Bronchial epithelial cell (primary cell): ENCODE results near the gene PRKAB1. TPM values are rescaled to one million over a fixed set of nuclear protein-coding genes. Genes with fewer than 3 reads are reported as not detected.
A peak's percentile ranks its signal among the peaks of the same experiment; 100 is the strongest.

Experiments used
- DNase-seq: peaks from one replicate; pipeline ENCODE4 v3.0.0-alpha.2; 2010; ENCODE audit warnings: low read depth
- FAIRE-seq: peaks from 2 replicates; lab custom pipeline; 2011; peaks lifted over from hg19 to GRCh38; lab: Jason Lieb, UNC
- H3K27me3 ChIP-seq: 2 replicates; pipeline ENCODE4 v1.5.1; 2011; ENCODE audit warnings: low read length; ENCODE audit not compliant: control insufficient read depth, insufficient read depth
- H3K36me3 ChIP-seq: 2 replicates; pipeline ENCODE4 v1.5.1; 2011; ENCODE audit warnings: low read length; ENCODE audit not compliant: control insufficient read depth, insufficient read depth
- H3K4me3 ChIP-seq: 2 replicates; pipeline ENCODE4 v1.5.1; 2011; ENCODE audit warnings: mild to moderate bottlenecking, low read depth, low read length, control low read depth
- CTCF ChIP-seq: IDR thresholded peaks from 2 replicates; pipeline ENCODE4 v1.5.1; 2011; ENCODE audit warnings: mild to moderate bottlenecking, moderate library complexity, low read length, control low read depth, inconsistent platforms; ENCODE audit not compliant: insufficient read depth, severe bottlenecking
- total RNA-seq: library from RNA; depleted of rRNA; stranded (reverse); fragments of >200 nt; gene quantifications from 2 replicates; pipeline ENCODE4 v1.2.1, GENCODE V29; 2014

The PRKAB1 gene
- total RNA-seq, 1 donor from 2014 or later: 19.5 TPM

DNA sequence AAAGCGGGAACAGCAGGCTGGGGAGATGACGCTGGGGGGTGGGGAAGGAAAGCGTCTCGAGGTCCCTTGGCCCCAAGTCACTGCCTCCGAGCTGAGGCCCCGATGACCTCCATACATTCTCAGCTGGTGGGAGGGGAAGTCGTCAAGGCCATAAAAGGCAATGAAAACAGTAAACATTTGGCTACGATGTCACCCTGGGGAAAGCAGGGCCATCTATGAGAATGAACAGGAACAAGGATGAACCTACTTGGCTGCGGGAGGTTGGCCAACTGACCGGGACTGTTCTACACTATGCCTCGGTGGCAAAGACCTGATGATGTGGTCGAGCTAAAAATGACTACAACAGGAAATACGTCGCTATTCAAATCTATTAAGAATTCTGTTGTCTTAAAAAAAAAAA lies 19.5 kb downstream of the PRKAB1 start:
- Histone ChIP-seq H3K36me3 (no peaks in the 10 kb centered on the region), H3K4me3 (no peak overlapping the region), H3K27me3 (no peaks in the 10 kb centered on the region)
- DNase-seq: no peak
- TF ChIP-seq CTCF: no peak
- no peak for FAIRE-seq

DNA sequence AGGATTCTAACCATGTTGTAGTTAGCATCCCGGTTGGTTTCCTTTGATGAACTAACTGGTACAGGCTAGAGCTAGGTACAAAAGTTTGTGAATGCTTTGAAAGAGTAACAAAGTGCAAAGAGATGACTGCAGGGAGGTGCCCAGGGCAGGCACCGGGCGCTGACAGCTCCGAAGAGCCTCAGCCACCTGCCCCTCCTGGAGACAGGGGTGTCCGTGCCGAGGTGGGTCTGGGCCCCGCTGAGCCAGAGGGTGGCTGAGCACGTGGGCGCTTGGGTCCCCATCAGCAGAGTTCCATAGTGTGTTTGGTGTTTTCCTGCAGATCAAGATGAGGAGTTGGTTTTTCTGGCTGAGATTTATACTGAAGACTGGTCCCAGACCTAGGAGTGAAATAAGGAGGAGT lies 19.9 kb downstream of the PRKAB1 start:
- FAIRE-seq: no peak
- Histone ChIP-seq H3K27me3 (no peaks in the 10 kb centered on the region), H3K36me3 (no peaks in the 10 kb centered on the region), H3K4me3 (no peak overlapping the region)
- no peak for DNase-seq
- TF ChIP-seq CTCF: no peak

GRCh38 chr12:119689935-119690500 lies 22.1 kb downstream of the PRKAB1 start:
- DNase-seq (no peak), FAIRE-seq (no peak)
- Histone ChIP-seq H3K4me3 (no peak overlapping the region), H3K36me3 (no peaks in the 10 kb centered on the region), H3K27me3 (no peaks in the 10 kb centered on the region)
- TF ChIP-seq CTCF: no peak

GRCh38 chr12:119691202-119691810 lies 23.4 kb downstream of the PRKAB1 start:
- no peaks in the 10 kb centered on the region for H3K36me3 ChIP-seq
- no peaks in the 10 kb centered on the region for H3K27me3 ChIP-seq
- FAIRE-seq (no peak), DNase-seq (no peak)
- no peak for TF ChIP-seq CTCF
- no peak overlapping the region for H3K4me3 ChIP-seq

- Histone ChIP-seq H3K4me3 (no peak overlapping the region), H3K36me3 (no peaks in the 10 kb centered on the region), H3K27me3 (no peaks in the 10 kb centered on the region)
- no peak for DNase-seq
- no peak for TF ChIP-seq CTCF
- FAIRE-seq: no peak
These were observed 24.5 kb downstream of the PRKAB1 start for GRCh38 chr12:119692410-119692809.

GRCh38 chr12:119692997-119693396 lies 25.1 kb downstream of the PRKAB1 start:
- Histone ChIP-seq H3K27me3 (no peaks in the 10 kb centered on the region), H3K4me3 (no peak overlapping the region), H3K36me3 (no peaks in the 10 kb centered on the region)
- no peak for TF ChIP-seq CTCF
- DNase-seq (peak; percentile 24), FAIRE-seq (no peak)
